Measurements from ENCODE around the gene NPFF. TPM values are rescaled to one million over a fixed set of nuclear protein-coding genes. Genes with fewer than 3 reads are reported as not detected.
"Not testable (repeated sequence)": the region's sequence is repeated elsewhere in the genome, so short reads cannot be mapped to it uniquely, and the experiment has no call there.

NPFF gene, protein sequence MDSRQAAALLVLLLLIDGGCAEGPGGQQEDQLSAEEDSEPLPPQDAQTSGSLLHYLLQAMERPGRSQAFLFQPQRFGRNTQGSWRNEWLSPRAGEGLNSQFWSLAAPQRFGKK
- under 1 TPM in 1 of 2 experiments, not detected in 1; 0.58 TPM for total RNA-seq

DNA sequence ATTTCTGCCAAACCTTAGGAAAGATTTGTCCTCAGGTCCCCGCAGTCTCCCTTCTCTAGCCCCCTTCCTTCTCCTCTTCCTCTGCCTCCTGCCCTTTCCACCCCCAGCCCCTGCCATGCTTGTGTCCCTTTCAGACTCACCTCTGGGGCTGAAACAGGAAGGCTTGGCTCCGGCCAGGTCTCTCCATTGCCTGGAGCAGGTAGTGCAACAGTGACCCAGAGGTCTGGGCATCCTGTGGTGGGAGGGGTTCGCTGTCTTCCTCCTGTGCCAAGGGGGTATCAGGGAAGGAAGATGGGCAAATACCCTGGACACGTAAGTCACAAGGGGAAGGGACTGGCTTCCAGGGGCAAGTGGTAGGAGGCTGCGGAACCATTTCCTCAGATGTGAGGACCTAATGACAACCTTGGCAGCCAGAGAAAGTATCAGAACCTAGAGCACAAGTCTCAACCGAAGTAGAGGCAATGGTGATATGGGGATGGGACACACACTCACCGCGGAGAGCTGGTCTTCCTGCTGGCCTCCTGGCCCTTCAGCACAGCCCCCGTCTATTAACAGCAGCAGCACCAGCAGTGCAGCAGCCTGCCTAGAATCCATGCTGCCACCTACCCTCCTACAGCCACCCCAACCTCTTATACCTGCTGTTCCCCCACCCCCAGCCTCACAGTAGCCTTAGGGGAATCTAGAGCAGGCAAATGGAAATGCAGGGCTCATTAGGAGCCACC is at the start of gene NPFF:
Gene NPFF (minus strand): TSS at position 604 of the 722 bp plus-strand sequence. CDS start 10 bp downstream, at position 594.
- ChIA-PET CTCF (interaction anchor here (2.0 to 2.7 kb wide), 4 partner anchors 8 to 29 kb away, joined by 7 to 22 read pairs (median 18); partner anchors contain the start of gene MAP3K12), POLR2A (no interaction called here)
- Mint-ChIP-seq H3K4me3 (no peak within 1 kb of the TSS), H3K27me3 (no peaks in the 10 kb centered on the region), H3K4me1 (ENCODE audit: low read depth) (peaks cover 18% of the 10 kb centered on the region), H3K9me3 (no peaks in the 10 kb centered on the region), H3K36me3 (no peaks in the 10 kb centered on the region), H3K27ac (no peak within 1 kb of the TSS)
- intact Hi-C loops (cut with micrococcal nuclease): no loop called here
- no peak for DNase-seq

DNA sequence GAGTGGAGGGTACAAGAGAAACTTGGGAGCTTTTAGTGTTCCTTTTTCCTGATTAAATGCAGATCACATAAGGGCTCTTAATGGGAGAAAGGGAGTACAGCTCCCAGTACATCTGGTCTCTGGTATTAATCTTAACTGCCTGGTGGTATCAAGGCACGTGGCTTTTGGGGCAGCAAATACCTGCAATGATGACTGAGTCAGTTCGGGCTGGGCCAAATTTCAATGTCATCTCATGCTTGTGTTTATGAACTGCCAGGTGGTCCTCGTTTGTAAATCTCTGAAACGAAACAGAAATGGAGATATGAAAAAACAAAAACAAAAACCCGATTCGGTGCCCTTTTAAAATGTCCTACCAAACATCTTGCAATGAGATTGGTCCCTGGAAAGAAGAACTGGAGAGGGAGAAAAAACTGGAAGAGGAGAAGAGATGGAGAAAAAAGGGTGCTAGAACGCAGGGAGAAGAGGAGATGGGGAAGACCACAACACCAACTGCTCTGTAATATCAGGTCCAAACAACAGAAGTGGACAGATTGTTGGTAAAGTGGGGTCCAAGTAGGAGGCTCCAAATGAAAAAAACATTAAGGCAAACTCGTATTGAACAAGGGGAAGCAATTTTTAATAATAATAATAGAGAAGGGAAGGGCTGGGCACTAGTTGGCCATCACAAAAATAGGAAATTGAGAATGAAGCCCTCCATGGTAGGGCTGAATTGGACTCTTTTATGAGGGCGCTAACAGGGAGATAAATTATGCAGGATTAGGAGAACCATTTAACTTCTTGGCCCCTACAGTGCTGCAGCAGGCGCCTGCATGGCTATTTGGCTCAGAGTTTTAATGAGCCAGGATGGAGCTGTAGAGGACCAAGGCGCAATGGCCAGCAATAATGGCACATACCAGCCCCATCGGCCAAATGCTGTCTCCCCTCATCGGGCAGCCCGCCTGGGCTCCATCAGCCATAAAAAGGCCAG is 45.4 kb upstream of the NPFF start:
- intact Hi-C loops (cut with micrococcal nuclease): no loop called here
- no peaks in the 10 kb centered on the region for H3K27me3 Mint-ChIP-seq
- H3K4me3 Mint-ChIP-seq: no peak overlapping the region
- H3K9me3 Mint-ChIP-seq: no peaks in the 10 kb centered on the region
- peaks cover 5% of the 10 kb centered on the region for H3K36me3 Mint-ChIP-seq
- CTCF ChIA-PET: interaction anchor here (0.7 to 1.8 kb wide), 3 partner anchors 9 to 123 kb away, joined by 3 to 8 read pairs (median 7); partner anchors contain the start of gene ATP5MC2
- POLR2A ChIA-PET: interaction anchor here (0.9 kb wide), 1 partner anchor 10 kb away, joined by 3 read pairs; no protein-coding TSS in a partner anchor
- peaks cover 4% of the 10 kb centered on the region for H3K4me1 Mint-ChIP-seq (ENCODE audit: low read depth)
- no peak for DNase-seq
- no peak overlapping the region for H3K27ac Mint-ChIP-seq

DNA sequence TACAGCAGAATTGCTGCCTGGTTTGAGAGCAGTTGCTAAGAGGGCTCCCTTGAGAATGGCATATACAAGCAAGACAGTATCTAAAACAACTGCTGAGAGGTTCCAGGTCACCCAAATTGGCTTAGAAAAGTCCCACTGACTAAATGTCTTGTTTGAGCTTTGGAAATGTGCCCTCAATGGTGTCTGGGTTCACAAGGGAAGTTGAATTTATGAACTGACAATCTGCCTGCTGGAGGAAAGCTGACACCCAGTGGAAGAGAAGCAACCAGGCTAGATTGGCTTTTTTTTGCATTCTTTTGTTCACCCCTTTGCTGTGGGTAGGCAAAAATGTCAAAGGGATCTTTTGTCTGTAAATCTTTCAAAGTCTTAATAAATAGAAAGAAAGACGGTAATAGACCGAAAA is 44.6 kb upstream of the NPFF start:
- H3K9me3 Mint-ChIP-seq: no peaks in the 10 kb centered on the region
- intact Hi-C loops (cut with micrococcal nuclease): no loop called here
- no peaks in the 10 kb centered on the region for H3K27me3 Mint-ChIP-seq
- DNase-seq: no peak
- no peak overlapping the region for H3K4me3 Mint-ChIP-seq
- POLR2A ChIA-PET: no interaction called here
- peaks cover 4% of the 10 kb centered on the region for H3K4me1 Mint-ChIP-seq (ENCODE audit: low read depth)
- no peak overlapping the region for H3K27ac Mint-ChIP-seq
- peaks cover 5% of the 10 kb centered on the region for H3K36me3 Mint-ChIP-seq
- CTCF ChIA-PET: interaction anchor here (0.7 to 1.8 kb wide), 3 partner anchors 9 to 124 kb away, joined by 3 to 8 read pairs (median 7); partner anchors contain the start of gene ATP5MC2

DNA sequence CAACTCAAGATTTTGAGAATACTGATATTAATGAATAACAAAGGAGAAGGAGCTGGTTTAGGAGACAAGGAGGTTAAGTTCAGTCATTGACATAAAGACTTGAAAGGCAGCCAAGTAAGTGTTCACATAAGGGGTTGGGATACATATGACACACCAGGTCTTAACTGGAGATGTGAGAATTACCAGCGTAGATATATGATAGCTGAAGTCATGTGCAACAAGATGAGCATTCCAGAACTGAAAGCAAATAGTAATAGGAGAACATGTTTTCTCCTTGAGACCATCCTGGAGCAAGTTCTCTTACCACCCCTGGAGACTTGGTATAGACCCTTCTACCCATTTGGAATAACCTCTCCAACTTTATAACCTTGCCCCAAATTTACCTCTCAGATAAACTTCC is 43.3 kb upstream of the NPFF start:
- ChIA-PET POLR2A (no interaction called here), CTCF (interaction anchor here (1.1 to 1.8 kb wide), 2 partner anchors 125 to 130 kb away, joined by 5 to 7 read pairs; partner anchors contain the start of gene ATP5MC2)
- intact Hi-C loops (cut with micrococcal nuclease): no loop called here
- H3K9me3 Mint-ChIP-seq: no peaks in the 10 kb centered on the region
- DNase-seq: no peak
- H3K27me3 Mint-ChIP-seq: no peaks in the 10 kb centered on the region
- H3K27ac Mint-ChIP-seq: no peak overlapping the region
- peaks cover 4% of the 10 kb centered on the region for H3K4me1 Mint-ChIP-seq (ENCODE audit: low read depth)
- no peak overlapping the region for H3K4me3 Mint-ChIP-seq
- peaks cover 5% of the 10 kb centered on the region for H3K36me3 Mint-ChIP-seq

DNA sequence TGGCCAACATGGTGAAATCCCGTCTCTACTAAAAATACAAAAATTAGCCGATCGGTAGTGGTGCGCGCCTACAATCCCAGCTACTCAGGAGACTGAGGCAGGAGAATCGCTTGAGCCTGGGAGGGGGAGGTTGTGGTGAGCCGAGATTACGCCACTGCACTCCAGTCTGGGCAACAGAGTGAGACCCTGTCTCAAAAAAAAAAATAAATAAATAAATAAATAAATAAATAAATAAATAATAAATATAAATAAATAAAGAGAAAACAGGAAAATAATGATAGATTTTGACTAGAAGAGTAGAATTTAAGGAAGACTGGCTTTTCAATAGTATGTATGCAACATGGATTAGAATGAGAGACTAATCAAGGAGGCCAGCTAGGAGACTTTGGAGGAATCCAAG is 42.8 kb upstream of the NPFF start:
- H3K27ac Mint-ChIP-seq, POLR2A ChIA-PET: not testable (repeated sequence)

DNA sequence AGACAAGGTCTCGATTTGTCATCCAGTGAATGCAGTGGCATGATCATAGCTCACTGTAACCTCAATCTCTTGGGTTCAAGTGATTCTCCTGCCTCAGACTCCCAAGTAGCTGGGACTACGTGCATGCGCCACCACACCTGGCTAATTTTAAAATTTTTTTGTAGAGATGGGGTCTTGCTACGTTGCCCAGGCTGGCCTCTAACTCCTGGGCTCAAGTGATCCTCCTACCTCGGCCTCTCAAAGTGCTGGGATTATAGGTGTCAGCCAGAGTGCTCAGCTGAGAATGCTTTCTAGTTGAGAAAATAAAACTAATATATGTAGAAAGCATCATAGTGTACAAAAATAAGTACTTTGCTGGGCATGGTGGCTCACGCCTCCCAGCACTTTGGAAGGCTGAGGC is 41.1 kb upstream of the NPFF start:
- intact Hi-C loops (cut with micrococcal nuclease); H3K27me3 Mint-ChIP-seq; H3K9me3 Mint-ChIP-seq; H3K4me3 Mint-ChIP-seq; DNase-seq; H3K27ac Mint-ChIP-seq; H3K36me3 Mint-ChIP-seq: not testable (repeated sequence)
- ChIA-PET POLR2A (interaction anchor here (1.1 kb wide), 1 partner anchor 128 kb away, joined by 3 read pairs; no protein-coding TSS in a partner anchor), CTCF (interaction anchor here (0.9 kb wide), 1 partner anchor 127 kb away, joined by 3 read pairs; the partner anchor contains the start of gene ATP5MC2)
- H3K4me1 Mint-ChIP-seq (ENCODE audit: low read depth): peaks cover 14% of the 10 kb centered on the region

More for the DNA sequence above, 42.8 kb upstream of the NPFF start:
- H3K9me3 Mint-ChIP-seq; H3K4me1 Mint-ChIP-seq (ENCODE audit: low read depth); H3K4me3 Mint-ChIP-seq; H3K27me3 Mint-ChIP-seq; DNase-seq; intact Hi-C loops (cut with micrococcal nuclease); H3K36me3 Mint-ChIP-seq: not testable (repeated sequence)
- CTCF ChIA-PET: interaction anchor here (1.1 kb wide), 1 partner anchor 129 kb away, joined by 5 read pairs; no protein-coding TSS in a partner anchor

DNA sequence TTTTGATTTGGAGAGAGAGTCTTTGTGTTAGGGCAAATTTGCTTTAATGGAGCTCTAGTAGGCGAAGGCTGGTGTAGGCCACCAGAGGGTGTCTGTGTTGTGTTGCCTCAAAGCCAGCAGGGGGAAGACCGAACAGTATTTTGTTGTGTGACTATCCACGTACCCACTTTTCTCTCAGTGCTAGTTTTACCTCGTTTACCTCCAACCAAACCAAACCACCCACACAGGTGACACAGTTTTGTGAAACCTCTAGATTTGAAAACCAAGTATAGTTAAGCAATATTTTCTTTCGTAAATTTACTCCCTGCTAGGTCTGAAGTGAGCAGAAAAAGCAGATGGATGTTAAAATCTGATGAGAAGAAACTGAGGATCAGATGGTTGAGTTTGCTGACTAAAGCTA is 36.3 kb upstream of the NPFF start:
- H3K27me3 Mint-ChIP-seq: no peaks in the 10 kb centered on the region
- H3K36me3 Mint-ChIP-seq: peaks cover 13% of the 10 kb centered on the region
- intact Hi-C loops (cut with micrococcal nuclease): loop anchor here (1.0 to 5.0 kb wide), 5 partner anchors 18 to 203 kb away; partner anchors contain the start of genes ATF7 and ATP5MC2
- no peaks in the 10 kb centered on the region for H3K9me3 Mint-ChIP-seq
- POLR2A ChIA-PET: interaction anchor here (0.6 to 2.1 kb wide), 4 partner anchors 10 to 200 kb away, joined by 3 to 7 read pairs (median 3); partner anchors contain the start of gene ATP5MC2
- DNase-seq: peak; percentile 73
- CTCF ChIA-PET: interaction anchor here (0.5 to 6.0 kb wide), 46 partner anchors 9 to 276 kb away, joined by 3 to 132 read pairs (median 4); partner anchors contain the start of genes AAAS, ATF7, ATP5MC2 and TARBP2
- peak overlapping the region; percentile 66 for H3K27ac Mint-ChIP-seq
- no peak overlapping the region for H3K4me3 Mint-ChIP-seq
- H3K4me1 Mint-ChIP-seq (ENCODE audit: low read depth): peaks cover 11% of the 10 kb centered on the region

DNA sequence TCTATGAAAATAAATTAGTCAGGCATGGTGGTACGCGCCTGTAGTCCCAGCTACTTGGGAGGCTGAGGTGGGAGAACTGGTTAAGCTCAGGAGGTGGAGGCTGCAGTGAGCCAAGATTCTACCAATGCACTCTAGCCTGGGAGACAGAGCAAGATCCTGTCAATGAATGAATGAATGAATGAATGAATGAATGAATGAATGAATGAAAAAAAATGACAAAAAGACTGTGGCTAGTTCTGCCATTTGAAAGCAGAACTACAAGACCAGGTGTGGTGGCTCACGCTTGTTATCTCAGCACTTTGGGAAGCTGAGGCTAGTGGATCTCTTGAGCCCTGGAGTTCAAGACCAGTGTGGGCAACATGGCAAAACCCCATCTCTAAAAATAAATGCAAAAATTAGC is 32.2 kb upstream of the NPFF start:
- Mint-ChIP-seq H3K4me1 (ENCODE audit: low read depth) (peaks cover 11% of the 10 kb centered on the region), H3K9me3 (no peaks in the 10 kb centered on the region), H3K36me3 (peaks cover 21% of the 10 kb centered on the region), H3K27me3 (no peaks in the 10 kb centered on the region), H3K27ac (no peak overlapping the region), H3K4me3 (no peak overlapping the region)
- CTCF ChIA-PET: interaction anchor here (1.4 to 1.7 kb wide), 2 partner anchors 31 to 207 kb away, joined by 5 to 6 read pairs; no protein-coding TSS in a partner anchor
- intact Hi-C loops (cut with micrococcal nuclease): no loop called here
- POLR2A ChIA-PET: interaction anchor here (0.7 kb wide), 1 partner anchor 136 kb away, joined by 3 read pairs; the partner anchor contains the start of gene ATP5MC2
- DNase-seq: no peak

DNA sequence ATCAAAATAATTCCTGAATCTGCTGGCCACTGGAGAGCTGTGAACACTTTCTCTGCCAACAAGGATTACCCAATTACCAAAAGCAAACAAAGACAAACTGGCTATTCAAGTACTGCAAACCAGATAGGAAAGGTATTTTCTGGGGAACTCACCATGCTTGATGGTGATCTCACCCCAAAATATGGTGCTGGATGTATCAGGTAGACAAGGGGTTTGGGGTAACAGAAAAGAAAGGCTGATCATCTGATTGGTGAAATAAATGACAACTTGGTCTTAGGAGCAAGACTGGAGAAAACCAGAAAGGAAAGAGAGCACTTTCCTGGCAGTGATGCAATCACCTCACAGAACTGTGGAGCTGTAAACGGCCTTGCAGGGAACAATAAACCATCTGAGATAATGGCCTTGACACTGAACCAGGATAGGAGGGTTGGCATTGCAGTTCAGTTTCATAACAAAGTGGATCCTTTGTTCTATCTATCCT is 31.0 kb upstream of the NPFF start:
- peaks cover 27% of the 10 kb centered on the region for H3K36me3 Mint-ChIP-seq
- H3K4me1 Mint-ChIP-seq (ENCODE audit: low read depth): no peaks in the 10 kb centered on the region
- no peak for DNase-seq
- POLR2A ChIA-PET: no interaction called here
- H3K27me3 Mint-ChIP-seq: no peaks in the 10 kb centered on the region
- no peaks in the 10 kb centered on the region for H3K9me3 Mint-ChIP-seq
- intact Hi-C loops (cut with micrococcal nuclease): no loop called here
- CTCF ChIA-PET: interaction anchor here (1.1 to 1.7 kb wide), 4 partner anchors 30 to 208 kb away, joined by 4 to 6 read pairs (median 4); partner anchors contain the start of gene ATP5MC2
- H3K4me3 Mint-ChIP-seq: no peak overlapping the region
- no peak overlapping the region for H3K27ac Mint-ChIP-seq

DNA sequence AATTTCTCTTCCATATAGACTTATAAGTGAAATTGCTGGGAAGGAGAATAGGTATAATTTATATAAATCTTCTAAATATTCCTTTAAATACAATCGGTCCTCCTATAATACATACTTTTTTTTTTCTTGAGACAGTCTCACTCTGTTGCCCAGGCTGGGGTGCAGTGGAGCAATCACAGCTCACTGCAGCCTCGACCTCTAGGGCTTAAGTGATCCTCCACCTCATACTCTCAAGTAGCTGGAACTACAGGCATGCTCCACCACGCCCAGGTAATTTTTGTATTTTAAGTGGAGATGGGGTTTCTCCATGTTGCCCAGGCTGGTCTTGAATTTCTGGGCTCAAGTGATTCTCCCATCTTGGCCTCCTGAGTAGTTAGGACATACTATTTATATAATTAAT is 29.7 kb upstream of the NPFF start:
- no peaks in the 10 kb centered on the region for H3K4me1 Mint-ChIP-seq (ENCODE audit: low read depth)
- DNase-seq: no peak
- no peak overlapping the region for H3K27ac Mint-ChIP-seq
- H3K9me3 Mint-ChIP-seq: no peaks in the 10 kb centered on the region
- POLR2A ChIA-PET: no interaction called here
- peaks cover 32% of the 10 kb centered on the region for H3K36me3 Mint-ChIP-seq
- CTCF ChIA-PET: interaction anchor here (1.6 kb wide), 1 partner anchor 139 kb away, joined by 4 read pairs; the partner anchor contains the start of gene ATP5MC2
- intact Hi-C loops (cut with micrococcal nuclease): no loop called here
- no peaks in the 10 kb centered on the region for H3K27me3 Mint-ChIP-seq
- no peak overlapping the region for H3K4me3 Mint-ChIP-seq

DNA sequence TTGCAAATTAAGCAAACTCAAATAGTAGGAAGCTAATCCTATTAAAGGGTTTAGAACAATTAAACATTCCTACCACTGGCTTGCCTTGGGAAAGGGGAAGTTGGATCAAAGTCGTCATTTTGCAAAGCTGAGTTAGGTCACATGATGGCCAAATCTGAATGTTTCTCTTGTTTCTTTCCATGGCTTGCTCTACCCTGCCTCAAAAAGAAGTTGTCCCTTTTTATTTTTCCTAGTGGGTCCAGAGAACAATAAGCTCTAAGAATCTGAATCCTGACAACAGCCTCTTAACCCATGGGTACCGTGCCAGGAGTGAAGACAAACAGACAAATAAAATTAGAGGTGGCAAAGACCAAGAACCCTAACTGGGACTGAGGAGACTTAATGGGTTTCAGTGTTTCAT is 26.2 kb upstream of the NPFF start:
- H3K9me3 Mint-ChIP-seq: no peaks in the 10 kb centered on the region
- ChIA-PET POLR2A (no interaction called here), CTCF (interaction anchor here (2.8 kb wide), 1 partner anchor 10 kb away, joined by 14 read pairs; no protein-coding TSS in a partner anchor)
- no peak for DNase-seq
- no peaks in the 10 kb centered on the region for H3K27me3 Mint-ChIP-seq
- no peak overlapping the region for H3K27ac Mint-ChIP-seq
- intact Hi-C loops (cut with micrococcal nuclease): no loop called here
- H3K4me1 Mint-ChIP-seq (ENCODE audit: low read depth): no peaks in the 10 kb centered on the region
- H3K4me3 Mint-ChIP-seq: no peak overlapping the region
- H3K36me3 Mint-ChIP-seq: peaks cover 33% of the 10 kb centered on the region
